Measurements from ENCODE around the gene CAMK2D. TPM values are rescaled to one million over a fixed set of nuclear protein-coding genes. Genes with fewer than 3 reads are reported as not detected.

CAMK2D gene
- total RNA-seq, 1 donor from 2014 or later: 58.4 TPM

DNA sequence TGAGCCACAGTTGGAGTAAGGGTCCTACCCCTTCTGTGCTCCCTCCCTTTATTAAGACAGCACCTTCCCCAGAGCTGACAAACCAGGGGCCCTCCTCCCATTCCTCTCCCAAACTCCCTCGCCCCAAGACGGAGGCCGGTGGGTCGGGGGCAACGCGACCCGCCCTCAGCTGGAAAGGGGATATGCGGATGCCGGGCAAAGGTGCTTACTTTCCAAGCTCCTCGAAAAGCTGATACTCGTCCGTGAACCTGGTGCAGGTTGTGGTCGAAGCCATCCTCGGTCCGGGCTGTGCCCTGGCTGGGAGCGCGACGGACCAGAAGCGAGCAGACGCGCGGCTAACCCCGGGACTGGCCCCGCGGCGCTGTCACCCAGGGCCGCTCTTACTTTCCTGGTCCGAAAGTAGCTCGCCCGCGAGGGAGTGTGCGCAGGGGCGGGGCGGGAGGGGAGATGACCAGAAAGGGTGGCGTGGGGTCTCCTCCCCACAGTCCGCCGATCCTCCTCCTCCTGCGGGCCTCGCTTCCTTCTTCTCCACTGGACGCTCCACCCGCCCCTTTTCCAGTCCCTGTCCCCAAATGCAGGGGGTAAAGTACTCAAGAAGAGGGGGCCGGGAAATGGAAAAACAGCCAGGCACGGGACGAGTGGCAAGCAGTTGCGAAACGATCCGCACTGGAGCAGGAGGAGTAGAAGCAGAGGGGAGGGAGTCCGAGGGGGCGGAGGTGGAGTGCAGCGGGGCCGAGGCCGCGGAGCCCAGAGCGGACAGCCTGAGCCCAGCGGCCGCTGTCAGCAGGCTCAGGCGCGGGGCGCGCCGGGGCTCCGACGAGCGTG lies 531 bp downstream of the CAMK2D start:
- Mint-ChIP-seq H3K9me3 (no peaks in the 10 kb centered on the region), H3K36me3 (ENCODE audit: low read depth) (peaks cover 33% of the 10 kb centered on the region), H3K27me3 (ENCODE audit: low read depth) (no peaks in the 10 kb centered on the region), H3K4me1 (ENCODE audit: low read depth) (peaks cover 49% of the 10 kb centered on the region), H3K27ac (peak overlapping the region; percentile 92), H3K4me3 (ENCODE audit: low read depth) (peak overlapping the region; percentile 93)
- DNase-seq (ENCODE audit: low spot score): no peak
- intact Hi-C loops (cut with micrococcal nuclease): loop anchor here (5.0 kb wide), 1 partner anchor 614 kb away; no protein-coding TSS in a partner anchor

DNA sequence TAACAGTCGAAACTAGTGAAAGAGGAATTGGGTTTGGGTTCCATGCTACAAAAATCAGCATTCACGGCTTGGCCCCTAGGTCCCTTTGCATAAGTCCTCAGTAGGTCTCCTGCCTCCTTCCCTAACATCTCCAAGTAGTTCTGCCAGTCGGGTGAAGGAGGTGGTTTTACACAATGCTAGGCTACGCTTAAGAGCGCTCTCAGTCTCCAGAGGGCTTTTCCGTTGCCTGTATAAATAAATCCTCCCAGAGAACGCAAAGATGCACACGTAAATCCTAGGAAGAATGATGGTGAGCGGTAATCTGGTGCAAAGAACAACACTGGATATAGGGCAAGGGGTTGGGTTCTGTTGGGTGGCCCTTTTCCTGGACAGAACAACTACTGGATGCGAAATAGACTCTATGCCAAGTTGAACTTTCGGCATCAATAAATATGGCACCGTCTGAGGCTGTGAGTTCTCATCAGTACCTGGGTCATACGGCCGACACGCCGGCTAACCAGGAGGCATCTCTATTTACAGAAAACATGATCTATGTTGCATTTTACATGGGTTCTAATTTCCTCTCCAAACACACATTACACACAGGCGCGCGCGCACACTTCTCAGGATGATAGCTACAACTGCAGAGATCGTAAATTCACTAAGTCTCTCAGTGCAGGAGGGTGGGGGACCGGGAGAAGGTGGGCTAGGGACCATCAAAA lies 1.3 kb downstream of the CAMK2D start:
- no peaks in the 10 kb centered on the region for H3K27me3 Mint-ChIP-seq (ENCODE audit: low read depth)
- H3K9me3 Mint-ChIP-seq: no peaks in the 10 kb centered on the region
- peaks cover 50% of the 10 kb centered on the region for H3K4me1 Mint-ChIP-seq (ENCODE audit: low read depth)
- peak; percentile 13 for DNase-seq (ENCODE audit: low spot score)
- peaks cover 40% of the 10 kb centered on the region for H3K36me3 Mint-ChIP-seq (ENCODE audit: low read depth)
- H3K4me3 Mint-ChIP-seq (ENCODE audit: low read depth): peak overlapping the region; percentile 93
- intact Hi-C loops (cut with micrococcal nuclease): loop anchor here (5.0 kb wide), 1 partner anchor 613 kb away; no protein-coding TSS in a partner anchor
- H3K27ac Mint-ChIP-seq: peak overlapping the region; percentile 92

DNA sequence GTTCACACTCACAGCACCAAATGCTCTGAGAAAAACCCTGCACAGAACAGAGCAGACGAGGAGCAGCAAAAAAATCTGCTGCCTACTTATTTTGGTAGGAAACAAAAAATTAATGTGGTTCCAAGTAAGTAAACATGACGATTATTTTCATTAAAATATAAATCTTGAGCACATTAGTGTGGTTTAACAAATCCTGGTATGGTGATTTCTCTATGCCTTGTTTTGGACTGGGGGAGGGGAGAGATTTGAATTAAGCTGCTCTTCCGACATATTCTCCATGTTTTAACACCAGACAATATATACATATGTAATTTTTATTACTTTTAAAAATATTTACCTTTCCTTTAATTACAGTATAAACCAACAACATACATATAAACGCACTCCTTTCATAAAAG lies 1.8 kb downstream of the CAMK2D start:
- Mint-ChIP-seq H3K27ac (peak overlapping the region; percentile 92), H3K9me3 (no peaks in the 10 kb centered on the region), H3K4me3 (ENCODE audit: low read depth) (peak overlapping the region; percentile 93), H3K36me3 (ENCODE audit: low read depth) (peaks cover 45% of the 10 kb centered on the region), H3K27me3 (ENCODE audit: low read depth) (no peaks in the 10 kb centered on the region), H3K4me1 (ENCODE audit: low read depth) (peaks cover 48% of the 10 kb centered on the region)
- intact Hi-C loops (cut with micrococcal nuclease): loop anchor here (5.0 kb wide), 1 partner anchor 612 kb away; no protein-coding TSS in a partner anchor
- no peak for DNase-seq (ENCODE audit: low spot score)

DNA sequence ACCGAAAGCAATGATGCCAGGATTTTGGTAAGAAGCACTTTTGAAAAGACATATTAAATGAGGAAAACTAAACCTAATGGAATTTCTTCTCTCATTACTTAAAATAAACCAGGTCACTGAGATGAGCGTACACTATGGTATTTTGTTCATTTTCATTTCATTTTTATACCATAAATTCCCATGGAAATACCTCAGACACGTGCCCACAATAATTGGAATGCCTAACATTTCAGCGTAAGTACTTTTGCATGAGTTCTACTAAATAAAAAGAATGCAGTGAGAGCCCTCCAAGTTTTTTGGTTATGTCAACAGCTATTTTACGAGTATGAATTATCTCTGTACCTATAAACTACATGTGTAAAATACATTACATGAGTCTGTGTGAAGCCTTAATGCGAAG lies 3.2 kb downstream of the CAMK2D start:
- Mint-ChIP-seq H3K9me3 (no peaks in the 10 kb centered on the region), H3K4me3 (ENCODE audit: low read depth) (peak overlapping the region; percentile 93), H3K4me1 (ENCODE audit: low read depth) (peaks cover 43% of the 10 kb centered on the region), H3K36me3 (ENCODE audit: low read depth) (peaks cover 47% of the 10 kb centered on the region), H3K27ac (peak overlapping the region; percentile 74), H3K27me3 (ENCODE audit: low read depth) (no peaks in the 10 kb centered on the region)
- intact Hi-C loops (cut with micrococcal nuclease): no loop called here
- no peak for DNase-seq (ENCODE audit: low spot score)

DNA sequence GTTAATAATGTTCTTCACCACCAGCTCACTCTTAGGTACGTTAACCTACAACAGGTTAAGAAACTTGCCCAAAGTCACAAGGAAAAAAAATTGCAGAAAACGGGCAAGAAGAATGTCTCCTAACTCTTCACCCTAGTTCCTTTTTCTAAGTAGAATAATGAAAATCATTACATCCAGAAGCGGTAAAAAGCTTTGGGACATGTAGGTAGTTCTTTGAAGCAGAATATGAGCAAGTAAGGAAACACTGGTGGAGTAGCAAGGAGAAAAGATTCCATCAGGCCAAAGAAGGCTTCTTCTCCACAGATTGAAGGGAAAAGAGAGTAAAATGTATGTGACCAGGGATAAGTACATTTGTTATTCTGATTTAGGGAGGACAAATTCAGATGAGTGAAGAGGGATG lies 4.1 kb downstream of the CAMK2D start:
- Mint-ChIP-seq H3K4me3 (ENCODE audit: low read depth) (peak overlapping the region; percentile 93), H3K27me3 (ENCODE audit: low read depth) (no peaks in the 10 kb centered on the region), H3K4me1 (ENCODE audit: low read depth) (peaks cover 38% of the 10 kb centered on the region), H3K9me3 (no peaks in the 10 kb centered on the region), H3K27ac (peak overlapping the region; percentile 74), H3K36me3 (ENCODE audit: low read depth) (peaks cover 53% of the 10 kb centered on the region)
- no peak for DNase-seq (ENCODE audit: low spot score)
- intact Hi-C loops (cut with micrococcal nuclease): loop anchor here (2.0 kb wide), 1 partner anchor 27 kb away; no protein-coding TSS in a partner anchor

DNA sequence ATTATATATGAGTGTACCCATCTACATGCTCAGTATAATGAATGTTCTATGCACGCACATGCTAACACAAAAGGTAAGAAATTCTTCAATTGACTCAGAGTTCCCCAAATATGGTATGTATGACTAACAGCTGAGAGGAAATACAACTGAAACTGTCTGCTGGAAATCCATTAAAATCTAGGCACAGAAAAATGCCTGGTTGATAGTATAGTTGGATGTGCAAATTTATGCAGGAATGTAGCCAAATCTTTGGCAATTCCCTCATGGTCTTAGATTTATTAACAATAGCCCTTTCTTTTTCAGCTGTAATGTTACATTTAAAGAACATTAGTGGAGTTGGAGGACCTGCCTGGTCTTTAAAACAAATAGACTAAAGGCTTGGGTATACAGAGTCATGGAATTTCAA lies 5.5 kb downstream of the CAMK2D start:
- peaks cover 38% of the 10 kb centered on the region for H3K4me1 Mint-ChIP-seq (ENCODE audit: low read depth)
- intact Hi-C loops (cut with micrococcal nuclease): loop anchor here (1.0 to 2.0 kb wide), 3 partner anchors 25 to 216 kb away; no protein-coding TSS in a partner anchor
- H3K27me3 Mint-ChIP-seq (ENCODE audit: low read depth): no peaks in the 10 kb centered on the region
- no peaks in the 10 kb centered on the region for H3K9me3 Mint-ChIP-seq
- no peak for DNase-seq (ENCODE audit: low spot score)
- H3K36me3 Mint-ChIP-seq (ENCODE audit: low read depth): peaks cover 61% of the 10 kb centered on the region
- H3K27ac Mint-ChIP-seq: peak overlapping the region; percentile 40
- H3K4me3 Mint-ChIP-seq (ENCODE audit: low read depth): peak overlapping the region; percentile 10

DNA sequence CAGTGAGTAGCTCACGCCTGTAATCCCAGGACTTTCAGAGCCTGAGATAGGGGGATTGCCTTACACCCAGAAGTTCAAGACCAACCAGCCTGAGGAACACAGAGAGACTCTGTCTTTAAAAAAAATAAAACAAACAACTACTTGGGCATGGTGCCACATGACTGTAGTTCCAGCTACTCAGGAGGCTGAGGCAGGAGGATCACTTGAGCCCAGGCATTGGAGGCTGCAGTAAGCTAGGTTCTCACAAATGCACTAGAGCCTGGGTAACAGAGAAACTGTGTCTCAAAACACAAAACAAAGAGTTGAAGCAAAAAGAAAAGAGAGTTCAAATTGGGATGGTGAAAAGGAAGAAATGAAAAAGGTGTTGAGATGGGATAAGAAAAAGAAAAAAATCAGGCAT lies 10.8 kb downstream of the CAMK2D start:
- Mint-ChIP-seq H3K36me3 (ENCODE audit: low read depth) (peaks cover 54% of the 10 kb centered on the region), H3K27me3 (ENCODE audit: low read depth) (no peaks in the 10 kb centered on the region), H3K9me3 (peaks cover 3% of the 10 kb centered on the region), H3K4me3 (ENCODE audit: low read depth) (no peak overlapping the region), H3K27ac (no peak overlapping the region), H3K4me1 (ENCODE audit: low read depth) (peaks cover 25% of the 10 kb centered on the region)
- intact Hi-C loops (cut with micrococcal nuclease): no loop called here
- DNase-seq (ENCODE audit: low spot score): no peak

DNA sequence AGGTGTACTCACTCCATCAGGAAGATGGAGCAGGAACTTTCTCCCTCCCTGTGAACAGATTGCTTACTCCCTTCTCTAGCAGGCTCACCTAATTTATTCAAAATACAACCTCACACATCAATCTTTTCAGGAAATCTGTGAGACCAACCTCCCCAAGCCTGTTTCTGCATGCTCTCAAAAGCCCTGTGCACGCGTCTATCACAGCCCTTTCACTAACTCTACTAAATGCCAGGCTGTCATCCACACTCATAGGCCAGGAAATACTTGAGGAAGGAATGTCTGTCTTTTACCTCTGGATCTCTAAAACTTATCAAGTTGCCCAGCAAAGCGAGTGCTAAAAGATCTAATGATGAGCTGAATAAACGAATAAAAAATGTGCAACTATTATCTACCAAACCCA lies 11.2 kb downstream of the CAMK2D start:
- DNase-seq (ENCODE audit: low spot score): no peak
- H3K27ac Mint-ChIP-seq: no peak overlapping the region
- no peaks in the 10 kb centered on the region for H3K27me3 Mint-ChIP-seq (ENCODE audit: low read depth)
- H3K4me3 Mint-ChIP-seq (ENCODE audit: low read depth): no peak overlapping the region
- intact Hi-C loops (cut with micrococcal nuclease): no loop called here
- peaks cover 51% of the 10 kb centered on the region for H3K36me3 Mint-ChIP-seq (ENCODE audit: low read depth)
- H3K9me3 Mint-ChIP-seq: peaks cover 3% of the 10 kb centered on the region
- peaks cover 22% of the 10 kb centered on the region for H3K4me1 Mint-ChIP-seq (ENCODE audit: low read depth)

DNA sequence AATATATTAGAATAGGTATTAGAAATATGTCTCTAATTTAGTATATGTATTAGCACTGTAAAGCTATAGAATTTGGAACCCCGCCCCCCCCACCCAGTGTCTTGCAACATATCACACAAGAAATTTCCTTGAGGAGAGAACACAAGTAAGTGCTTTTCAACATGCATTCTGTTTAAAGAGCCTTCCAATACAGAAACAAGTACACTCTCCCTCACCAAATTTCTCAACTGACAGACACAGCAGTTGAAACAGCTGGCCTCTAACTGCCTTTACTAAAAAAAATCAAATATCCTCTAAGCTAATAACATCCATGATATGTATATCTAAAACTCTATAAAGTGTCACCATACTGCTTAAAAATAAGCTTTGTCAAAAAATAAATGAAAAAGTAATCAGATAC lies 12.4 kb downstream of the CAMK2D start:
- intact Hi-C loops (cut with micrococcal nuclease): no loop called here
- no peaks in the 10 kb centered on the region for H3K27me3 Mint-ChIP-seq (ENCODE audit: low read depth)
- no peak overlapping the region for H3K27ac Mint-ChIP-seq
- H3K9me3 Mint-ChIP-seq: peaks cover 3% of the 10 kb centered on the region
- peaks cover 43% of the 10 kb centered on the region for H3K36me3 Mint-ChIP-seq (ENCODE audit: low read depth)
- H3K4me3 Mint-ChIP-seq (ENCODE audit: low read depth): no peak overlapping the region
- H3K4me1 Mint-ChIP-seq (ENCODE audit: low read depth): peaks cover 22% of the 10 kb centered on the region
- DNase-seq (ENCODE audit: low spot score): no peak

DNA sequence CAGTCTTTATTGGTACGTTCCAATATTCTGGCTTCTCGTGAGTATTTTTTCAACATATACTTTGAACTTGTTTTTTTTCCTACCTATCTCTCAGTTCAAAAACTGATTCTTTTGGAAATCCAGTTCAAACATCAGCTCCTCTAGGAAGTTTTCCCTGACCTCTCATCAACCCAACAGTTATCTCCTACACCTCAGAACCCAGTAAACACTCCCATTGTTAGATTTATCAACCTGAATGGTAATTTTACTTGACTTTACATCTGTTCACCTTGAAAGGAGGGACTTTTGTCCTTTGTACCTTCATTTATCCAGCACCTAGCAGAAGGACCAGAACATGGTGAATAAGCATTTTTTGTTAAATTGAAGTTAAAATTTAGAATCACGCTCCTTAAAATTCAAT lies 13.6 kb downstream of the CAMK2D start:
- H3K27me3 Mint-ChIP-seq (ENCODE audit: low read depth): no peaks in the 10 kb centered on the region

DNA sequence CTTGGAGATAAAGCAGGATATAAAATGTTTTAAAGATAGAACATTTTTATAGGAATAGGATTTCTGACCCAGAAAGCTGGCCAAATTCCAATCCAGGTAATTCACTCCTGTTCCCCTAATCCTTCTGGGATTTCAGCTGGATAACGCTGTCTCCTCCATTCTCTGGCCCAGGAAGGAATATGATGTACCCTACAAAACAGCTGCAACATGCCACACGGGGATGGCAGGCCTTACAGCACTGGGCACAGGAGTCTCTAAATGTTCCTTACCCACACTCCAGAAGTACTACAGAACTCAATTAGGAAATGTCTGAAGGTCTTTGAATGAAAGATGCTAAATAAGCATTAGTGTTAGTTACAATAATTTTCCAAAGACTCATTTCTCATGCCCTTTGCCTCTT lies 15.8 kb downstream of the CAMK2D start:
- Mint-ChIP-seq H3K4me3 (ENCODE audit: low read depth) (no peak overlapping the region), H3K4me1 (ENCODE audit: low read depth) (peaks cover 22% of the 10 kb centered on the region), H3K27ac (no peak overlapping the region), H3K9me3 (peaks cover under 1% of the 10 kb centered on the region), H3K36me3 (ENCODE audit: low read depth) (peaks cover 39% of the 10 kb centered on the region), H3K27me3 (ENCODE audit: low read depth) (no peaks in the 10 kb centered on the region)
- intact Hi-C loops (cut with micrococcal nuclease): no loop called here
- no peak for DNase-seq (ENCODE audit: low spot score)

More for the DNA sequence above, 13.6 kb downstream of the CAMK2D start:
- Mint-ChIP-seq H3K4me1 (ENCODE audit: low read depth) (peaks cover 22% of the 10 kb centered on the region), H3K4me3 (ENCODE audit: low read depth) (no peak overlapping the region), H3K27ac (no peak overlapping the region), H3K9me3 (peaks cover 3% of the 10 kb centered on the region), H3K36me3 (ENCODE audit: low read depth) (peaks cover 42% of the 10 kb centered on the region)
- intact Hi-C loops (cut with micrococcal nuclease): no loop called here
- DNase-seq (ENCODE audit: low spot score): no peak

DNA sequence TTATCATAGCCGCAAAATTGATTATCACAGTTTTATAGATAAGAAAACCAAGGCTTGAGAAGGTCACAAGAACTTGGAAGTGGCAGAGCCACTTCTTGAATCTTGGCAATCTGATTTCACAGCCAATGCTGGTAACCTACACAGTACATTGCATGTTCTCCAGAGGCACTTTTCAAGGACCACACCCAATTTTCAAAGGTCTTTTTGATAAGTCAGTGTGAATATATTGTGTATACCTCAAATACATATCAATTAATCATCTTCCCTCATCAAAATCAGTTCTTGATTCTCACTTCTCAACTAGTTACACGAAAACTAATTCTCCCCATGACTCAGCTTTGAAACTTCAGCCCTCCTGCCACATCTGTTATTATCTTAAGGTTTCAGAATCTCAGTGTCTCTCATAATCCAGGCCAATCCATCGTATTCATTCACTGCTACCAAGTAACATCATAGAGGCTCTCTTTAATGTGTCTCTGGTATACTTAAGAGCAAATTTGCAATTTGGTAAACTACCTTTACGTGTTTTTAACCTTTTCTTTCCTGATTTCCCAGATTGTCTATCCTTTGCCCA lies 16.8 kb downstream of the CAMK2D start:
- DNase-seq (ENCODE audit: low spot score): no peak
- H3K27me3 Mint-ChIP-seq (ENCODE audit: low read depth): no peaks in the 10 kb centered on the region
- H3K9me3 Mint-ChIP-seq: no peaks in the 10 kb centered on the region
- H3K27ac Mint-ChIP-seq: no peak overlapping the region
- peaks cover 23% of the 10 kb centered on the region for H3K4me1 Mint-ChIP-seq (ENCODE audit: low read depth)
- no peak overlapping the region for H3K4me3 Mint-ChIP-seq (ENCODE audit: low read depth)
- intact Hi-C loops (cut with micrococcal nuclease): loop anchor here (5.0 kb wide), 1 partner anchor 37 kb away; no protein-coding TSS in a partner anchor
- peaks cover 38% of the 10 kb centered on the region for H3K36me3 Mint-ChIP-seq (ENCODE audit: low read depth)

All from activated T-helper 2 cell treated with anti-CD3 and anti-CD28 coated beads, Interferon-gamma antibody, Interleukin-2, Interleukin-4, amounts not matched to agents 10 μg/mL and 5 μg/mL and 100 μg/mL, durations not matched to agents 14 hours and 24 hours and 36 hours (primary cell).